Measurements from ENCODE around the gene COMT. TPM values are rescaled to one million over a fixed set of nuclear protein-coding genes. Genes with fewer than 3 reads are reported as not detected.
"Not testable (repeated sequence)": the region's sequence is repeated elsewhere in the genome, so short reads cannot be mapped to it uniquely, and the experiment has no call there.

Gene COMT
- total RNA-seq, 1 donor from 2014 or later, result 1.3 TPM

GRCh38 chr22:19904935-19905334 is 36.6 kb upstream of the COMT start:
- no peak overlapping the region for H3K4me3 ChIP-seq
- H2AFZ ChIP-seq (replicated peaks), result no peak overlapping the region
- no peak for DNase-seq (ENCODE audit: low spot score)
- H4K20me1 ChIP-seq (ENCODE audit: low read depth), result no peaks in the 10 kb centered on the region
- no peaks in the 10 kb centered on the region for H3K36me3 Mint-ChIP-seq
- no peak overlapping the region for H3K4me3 Mint-ChIP-seq
- H3K79me2 ChIP-seq (ENCODE audit: low read depth), result no peaks in the 10 kb centered on the region
- no peak overlapping the region for H3K27ac ChIP-seq
- H3K27ac Mint-ChIP-seq, result no peak overlapping the region
- no peaks in the 10 kb centered on the region for H3K36me3 ChIP-seq
- peaks cover 51% of the 10 kb centered on the region for H3K4me1 Mint-ChIP-seq
- peaks cover 19% of the 10 kb centered on the region for H3K4me1 ChIP-seq
- peaks cover 8% of the 10 kb centered on the region for H3F3A ChIP-seq (ENCODE audit: low read depth)
- H3K9ac ChIP-seq, result no peak overlapping the region
- no peak overlapping the region for H3K4me2 ChIP-seq
- H3K27me3 Mint-ChIP-seq (ENCODE audit: insufficient read depth, low read depth), result peaks cover 13% of the 10 kb centered on the region
- TF ChIP-seq EZH2 (IDR thresholded peaks at IDR 0.05) (no peak), EZH2phosphoT487 (IDR thresholded peaks at IDR 0.05) (no peak), CTCF (IDR thresholded peaks at IDR 0.05) (no peak)
- H3K9me3 ChIP-seq (ENCODE audit: low read depth), result no peaks in the 10 kb centered on the region
- H3K9me3 Mint-ChIP-seq, result no peaks in the 10 kb centered on the region
- no peaks in the 10 kb centered on the region for H3K27me3 ChIP-seq

GRCh38 chr22:19905347-19906276 is 36.0 kb upstream of the COMT start:
- peaks cover 8% of the 10 kb centered on the region for H3F3A ChIP-seq (ENCODE audit: low read depth)

GRCh38 chr22:19906864-19907263 is 34.7 kb upstream of the COMT start:
- not testable (repeated sequence) for H3K9ac ChIP-seq; H3K36me3 ChIP-seq; H3K79me2 ChIP-seq (ENCODE audit: low read depth); H3K27ac ChIP-seq; H3K9me3 ChIP-seq (ENCODE audit: low read depth); H3K4me3 Mint-ChIP-seq; DNase-seq (ENCODE audit: low spot score); H3K4me2 ChIP-seq; H4K20me1 ChIP-seq (ENCODE audit: low read depth); H3F3A ChIP-seq (ENCODE audit: low read depth); H3K9me3 Mint-ChIP-seq; H3K36me3 Mint-ChIP-seq; H3K27ac Mint-ChIP-seq; H2AFZ ChIP-seq (replicated peaks); H3K27me3 ChIP-seq; H3K4me3 ChIP-seq
- H3K4me1 ChIP-seq, result peaks cover 19% of the 10 kb centered on the region
- H3K4me1 Mint-ChIP-seq, result peaks cover 41% of the 10 kb centered on the region
- peaks cover 11% of the 10 kb centered on the region for H3K27me3 Mint-ChIP-seq (ENCODE audit: insufficient read depth, low read depth)

More at GRCh38 chr22:19905347-19906276, 36.0 kb upstream of the COMT start:
- Histone ChIP-seq H3K4me3 (no peak overlapping the region), H4K20me1 (ENCODE audit: low read depth) (no peaks in the 10 kb centered on the region), H3K9me3 (ENCODE audit: low read depth) (no peaks in the 10 kb centered on the region), H2AFZ (replicated peaks) (no peak overlapping the region), H3K36me3 (no peaks in the 10 kb centered on the region), H3K27ac (no peak overlapping the region), H3K4me1 (peaks cover 19% of the 10 kb centered on the region), H3K4me2 (no peak overlapping the region), H3K9ac (no peak overlapping the region), H3K27me3 (no peaks in the 10 kb centered on the region), H3K79me2 (ENCODE audit: low read depth) (no peaks in the 10 kb centered on the region)
- no peak for DNase-seq (ENCODE audit: low spot score)
- Mint-ChIP-seq H3K27ac (no peak overlapping the region), H3K9me3 (no peaks in the 10 kb centered on the region), H3K4me3 (no peak overlapping the region), H3K36me3 (no peaks in the 10 kb centered on the region), H3K27me3 (ENCODE audit: insufficient read depth, low read depth) (peaks cover 13% of the 10 kb centered on the region), H3K4me1 (peaks cover 47% of the 10 kb centered on the region)
- TF ChIP-seq EZH2phosphoT487 (IDR thresholded peaks at IDR 0.05) (no peak), EZH2 (IDR thresholded peaks at IDR 0.05) (no peak), CTCF (IDR thresholded peaks at IDR 0.05) (no peak)

GRCh38 chr22:19907902-19908301 is 33.7 kb upstream of the COMT start:
- H3K9me3 Mint-ChIP-seq, result not testable (repeated sequence)

More at GRCh38 chr22:19907902-19908301, 33.7 kb upstream of the COMT start:
- H3K27ac ChIP-seq; H3K27me3 ChIP-seq; H3K4me3 Mint-ChIP-seq; H2AFZ ChIP-seq (replicated peaks); DNase-seq (ENCODE audit: low spot score); H3F3A ChIP-seq (ENCODE audit: low read depth); H3K27ac Mint-ChIP-seq; H3K9me3 ChIP-seq (ENCODE audit: low read depth); H3K4me2 ChIP-seq; H3K36me3 Mint-ChIP-seq; H3K9ac ChIP-seq; H3K79me2 ChIP-seq (ENCODE audit: low read depth); H3K4me3 ChIP-seq; H4K20me1 ChIP-seq (ENCODE audit: low read depth); H3K36me3 ChIP-seq: not testable (repeated sequence)
- Mint-ChIP-seq H3K27me3 (ENCODE audit: insufficient read depth, low read depth) (peaks cover 11% of the 10 kb centered on the region), H3K4me1 (peaks cover 31% of the 10 kb centered on the region)
- peaks cover 10% of the 10 kb centered on the region for H3K4me1 ChIP-seq
